ENCODE results near the gene MACROD2.

The MACROD2 gene

GRCh38 chr20:15922556-15922955, 1927.2 kb downstream of the MACROD2 start:
- TF ChIP-seq CTCF (IDR thresholded peaks at IDR 0.05; ENCODE audit: low read depth, low read length, missing control alignments): no peak
- H3K4me3 ChIP-seq (replicated peaks; ENCODE audit: low read depth, low read length): no peak overlapping the region
- no peak for DNase-seq (ENCODE audit: extremely low read depth, low read depth)

DNA sequence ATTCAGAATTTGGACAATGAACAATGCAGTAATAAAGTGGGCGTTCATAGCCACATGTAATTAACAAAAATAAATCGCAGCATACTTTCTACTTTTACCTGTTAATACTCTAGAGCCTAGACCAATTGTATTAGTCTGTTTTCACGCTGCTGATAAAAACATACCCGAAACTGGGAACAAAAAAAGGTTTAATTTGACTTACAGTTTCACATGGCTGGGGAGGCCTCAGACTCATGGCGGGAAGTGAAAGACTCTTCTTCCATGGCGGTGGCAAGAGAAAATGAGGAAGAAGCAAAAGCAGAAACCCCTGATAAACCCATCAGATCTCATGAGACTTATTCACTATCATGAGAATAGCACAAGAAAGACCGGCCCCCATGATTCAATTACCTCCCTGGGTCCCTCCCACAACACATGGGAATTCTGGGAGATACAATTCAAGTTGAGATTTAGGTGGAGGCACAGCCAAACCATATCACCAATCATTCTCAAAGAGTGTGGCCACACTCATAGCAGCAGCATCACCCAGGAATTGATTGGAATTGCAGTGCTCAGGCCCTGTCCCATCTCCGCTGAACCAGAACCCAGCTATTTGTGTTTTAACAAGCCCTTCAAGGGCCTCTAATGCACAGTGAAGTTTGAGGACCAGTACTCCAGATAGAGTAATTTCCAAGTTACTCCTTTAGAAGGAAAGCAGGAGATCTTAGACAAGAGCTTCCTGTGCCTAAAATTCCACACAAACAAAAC, 1927.9 kb downstream of the MACROD2 start:
- H3K4me3 ChIP-seq (replicated peaks; ENCODE audit: low read depth, low read length): no peak overlapping the region
- TF ChIP-seq CTCF (IDR thresholded peaks at IDR 0.05; ENCODE audit: low read depth, low read length, missing control alignments): no peak
- DNase-seq (ENCODE audit: extremely low read depth, low read depth): no peak

- no peak for DNase-seq (ENCODE audit: extremely low read depth, low read depth)
- no peak overlapping the region for H3K4me3 ChIP-seq (replicated peaks; ENCODE audit: low read depth, low read length)
- TF ChIP-seq CTCF (IDR thresholded peaks at IDR 0.05; ENCODE audit: low read depth, low read length, missing control alignments): no peak
These were observed 1929.2 kb downstream of the MACROD2 start for GRCh38 chr20:15924556-15924955.

GRCh38 chr20:15925376-15925775, 1930.1 kb downstream of the MACROD2 start:
- no peak for TF ChIP-seq CTCF (IDR thresholded peaks at IDR 0.05; ENCODE audit: low read depth, low read length, missing control alignments)
- DNase-seq (ENCODE audit: extremely low read depth, low read depth): no peak
- no peak overlapping the region for H3K4me3 ChIP-seq (replicated peaks; ENCODE audit: low read depth, low read length)

DNA sequence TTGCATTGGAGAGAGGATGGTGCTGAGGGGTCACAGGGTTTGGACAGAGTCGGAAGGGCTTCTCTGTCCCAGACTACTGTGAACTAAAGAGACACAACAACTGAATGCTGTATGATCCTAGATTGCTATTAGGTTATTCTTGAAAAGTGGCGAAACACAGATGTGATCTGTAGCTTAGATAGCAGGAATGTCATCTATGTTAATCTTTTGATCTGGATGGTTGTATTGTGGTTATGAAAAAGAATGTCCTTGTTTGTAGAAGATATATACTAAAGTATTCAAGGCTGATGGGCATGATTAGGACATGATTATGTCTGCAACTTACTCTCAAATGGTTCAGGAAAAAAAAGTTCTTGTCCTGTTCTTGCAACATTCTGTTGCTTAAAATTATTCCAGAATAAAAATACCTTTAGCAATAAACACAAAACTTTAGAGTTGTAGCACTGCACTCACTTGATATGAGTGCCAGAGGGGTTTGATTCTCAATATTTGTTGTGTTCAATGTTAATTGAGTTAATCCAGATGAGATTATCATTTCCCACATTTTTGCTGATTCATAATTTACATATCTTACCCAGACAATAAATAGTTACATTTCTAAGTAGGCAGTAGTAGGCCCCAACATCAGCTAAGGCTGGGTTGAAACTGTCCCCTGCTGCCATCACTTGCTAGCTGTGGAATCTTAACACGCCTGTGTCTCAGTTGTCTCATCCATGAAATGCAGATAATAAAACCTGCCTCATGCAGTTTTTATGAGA, 1932.8 kb downstream of the MACROD2 start:
- no peak for DNase-seq (ENCODE audit: extremely low read depth, low read depth)
- no peak overlapping the region for H3K4me3 ChIP-seq (replicated peaks; ENCODE audit: low read depth, low read length)
- no peak for TF ChIP-seq CTCF (IDR thresholded peaks at IDR 0.05; ENCODE audit: low read depth, low read length, missing control alignments)

DNA sequence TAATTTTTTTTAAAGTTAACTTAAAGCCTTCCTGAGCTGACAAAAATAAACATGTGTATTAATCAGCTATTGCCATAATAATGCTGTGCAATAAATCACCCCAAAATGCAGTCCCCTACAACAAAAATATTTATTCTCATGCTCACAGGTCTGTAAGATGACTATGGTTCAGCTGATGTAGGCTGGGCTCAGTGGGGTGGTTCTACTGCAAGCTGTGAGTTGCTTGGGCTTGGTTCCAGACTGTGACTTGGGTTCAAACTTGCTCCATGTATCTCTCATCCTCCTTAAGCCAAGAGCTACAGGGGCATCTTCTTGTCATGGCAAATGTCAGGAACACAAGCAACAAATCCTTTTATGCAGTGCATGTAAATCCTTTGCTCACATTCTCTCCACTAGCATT, 1933.6 kb downstream of the MACROD2 start:
- no peak for DNase-seq (ENCODE audit: extremely low read depth, low read depth)
- no peak for TF ChIP-seq CTCF (IDR thresholded peaks at IDR 0.05; ENCODE audit: low read depth, low read length, missing control alignments)
- H3K4me3 ChIP-seq (replicated peaks; ENCODE audit: low read depth, low read length): no peak overlapping the region

Measured in HFF-Myc (cell line).